Common myeloid progenitor, CD34-positive (primary cell): ENCODE data around the gene ATP8B4.
A peak's percentile ranks its signal among the peaks of the same experiment; 100 is the strongest.

ENCODE experiments used
- CTCF ChIA-PET: fragments of 350-600 bp; sonication (Branson Sonifier 250); formaldehyde crosslinking; loops from one replicate; lab custom pipeline; 2021; ENCODE audit warnings: antibody characterized with exemption; lab: Charles Lee
- POLR2A ChIA-PET: fragments of 350-600 bp; sonication (Branson Sonifier 250); formaldehyde crosslinking; loops from one replicate; lab custom pipeline; 2021; ENCODE audit warnings: antibody characterized with exemption; lab: Charles Lee
- DNase-seq, 3 donors: peaks; one replicate each; pipeline versions ENCODE4 v3.0.0 to v3.0.0-alpha.2; 2013
- H3K27ac ChIP-seq, 2 experiments: 1 replicate in 1 of 2; 2 replicates in 1 of 2; pipeline ENCODE4 v1.7.0; 2013; ENCODE audit warnings: inconsistent platforms in 2 of 2, low read length in 2 of 2, mild to moderate bottlenecking in 2 of 2, low read depth in 1 of 2, moderate library complexity in 1 of 2; ENCODE audit not compliant: severe bottlenecking in 2 of 2, insufficient read depth in 1 of 2, poor library complexity in 1 of 2
- H3K27me3 ChIP-seq, 5 experiments: replicated peaks in 2 of 5; 1 replicate in 3 of 5; 2 replicates in 2 of 5; pipeline versions ENCODE4 v1.6.1 to v1.7.0; 2013; ENCODE audit warnings: low read length in 4 of 5, mild to moderate bottlenecking in 2 of 5, moderate library complexity in 2 of 5, inconsistent platforms in 1 of 5; ENCODE audit not compliant: insufficient read depth in 5 of 5, control insufficient read depth in 4 of 5
- H3K36me3 ChIP-seq, 4 experiments: 1 replicate in 2 of 4; 2 replicates in 2 of 4; pipeline versions ENCODE4 v1.6.1 to v1.7.0; 2013; ENCODE audit warnings: low read length in 3 of 4, control low read depth in 1 of 4, mild to moderate bottlenecking in 1 of 4; ENCODE audit not compliant: control insufficient read depth in 4 of 4, insufficient read depth in 4 of 4
- H3K4me1 ChIP-seq, 4 experiments: 1 replicate in 3 of 4; 2 replicates in 1 of 4; pipeline versions ENCODE4 v1.6.1 to v1.7.1; 2013; ENCODE audit warnings: low read length in 3 of 4, mild to moderate bottlenecking in 3 of 4, control low read depth in 1 of 4, inconsistent platforms in 1 of 4, moderate library complexity in 1 of 4; ENCODE audit not compliant: control insufficient read depth in 4 of 4, insufficient read depth in 4 of 4; ENCODE audit errors: control extremely low read depth in 1 of 4
- H3K4me3 ChIP-seq, 7 experiments: 1 replicate in 4 of 7; 2 replicates in 3 of 7; pipeline versions ENCODE4 v1.5.1 to v1.7.0; 2013; ENCODE audit warnings: mild to moderate bottlenecking in 7 of 7, low read length in 6 of 7, moderate library complexity in 6 of 7, inconsistent platforms in 2 of 7, low read depth in 2 of 7, control low read depth in 1 of 7; ENCODE audit not compliant: insufficient read depth in 4 of 7, control insufficient read depth in 1 of 7; ENCODE audit errors: extremely low read depth in 1 of 7
- H3K9me3 ChIP-seq, 5 experiments: 1 replicate in 4 of 5; 2 replicates in 1 of 5; pipeline versions ENCODE4 v1.6.1 to v1.7.1; 2013; ENCODE audit warnings: low read length in 4 of 5, mild to moderate bottlenecking in 2 of 5, inconsistent platforms in 1 of 5, low read depth in 1 of 5, moderate library complexity in 1 of 5; ENCODE audit not compliant: control insufficient read depth in 4 of 5, insufficient read depth in 2 of 5; ENCODE audit errors: control extremely low read depth in 1 of 5
- WGBS: methylation state at CpG from one replicate; pipeline ENCODE4 v1.1.5; 2013; ENCODE audit not compliant: insufficient coverage; 5-methylcytosine and 5-hydroxymethylcytosine counted together

The ATP8B4 gene

DNA sequence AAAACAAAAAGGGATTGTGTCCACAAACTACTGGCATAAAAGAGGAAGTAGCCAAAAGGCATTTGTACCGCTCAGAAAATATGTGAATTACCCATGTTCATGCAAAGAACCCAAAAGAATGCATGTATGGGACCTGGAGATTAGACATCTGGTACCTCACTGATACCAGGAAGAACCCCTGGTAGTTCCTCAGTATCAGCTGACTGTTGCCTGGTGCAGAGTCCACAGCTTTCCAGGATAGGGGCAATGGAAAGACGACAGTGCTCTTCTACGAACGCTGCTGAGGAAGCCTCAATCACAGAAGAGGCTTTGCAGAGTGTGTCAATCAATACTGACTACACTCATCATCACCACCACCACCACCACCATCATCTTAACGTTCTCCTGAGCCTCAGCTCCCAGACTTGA is 63.3 kb downstream of the ATP8B4 start:
- peak; percentile 76 to 94 (median 89) for DNase-seq
- 18% methylated on average over 5 of the region's 5 CpGs for WGBS
- ChIA-PET CTCF (interaction anchor here (0.8 to 5.1 kb wide), 11 partner anchors 7 to 82 kb away, joined by 3 to 38 read pairs (median 3); no protein-coding TSS in a partner anchor), POLR2A (interaction anchor here (1.5 kb wide), 1 partner anchor 11 kb away, joined by 7 read pairs; no protein-coding TSS in a partner anchor)
- Histone ChIP-seq H3K4me3 (peak overlapping the region in 2 of 7 experiments; percentile 27 to 54), H3K36me3 (peaks cover 0 to 68% (median 20%) of the 10 kb centered on the region in 4 experiments), H3K9me3 (no peaks in the 10 kb centered on the region), H3K27me3 (no peaks in the 10 kb centered on the region), H3K27ac (peak overlapping the region; percentile 71 to 74), H3K4me1 (peaks cover 45 to 98% (median 86%) of the 10 kb centered on the region in 4 experiments)

DNA sequence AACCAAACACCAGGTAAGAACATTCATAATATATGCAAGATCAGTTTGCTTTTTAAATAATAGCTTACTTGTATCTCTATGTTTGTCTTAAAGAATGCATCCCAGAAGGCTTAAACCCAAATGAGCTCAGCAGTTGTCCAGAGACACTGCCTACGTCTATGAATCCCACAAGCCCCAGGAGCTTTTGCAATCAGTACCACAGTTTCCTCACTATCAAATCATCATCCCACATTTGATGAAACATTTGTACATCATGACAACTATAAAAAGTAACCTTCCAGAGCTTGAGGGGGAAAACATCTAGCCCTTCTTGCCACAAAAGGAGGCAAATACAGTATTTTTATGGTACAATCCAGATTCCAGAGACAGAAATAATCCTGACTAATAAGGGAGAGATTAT is 63.7 kb downstream of the ATP8B4 start:
- peak in 1 of 3 donors; percentile 71 for DNase-seq
- 0% methylated on average over 1 of the region's 1 CpG for WGBS
- Histone ChIP-seq H3K27me3 (no peaks in the 10 kb centered on the region), H3K4me1 (peaks cover 45 to 94% (median 82%) of the 10 kb centered on the region in 4 experiments), H3K36me3 (peaks cover 0 to 67% (median 18%) of the 10 kb centered on the region in 4 experiments), H3K4me3 (peak overlapping the region in 3 of 7 experiments; percentile 1 to 54 (median 27)), H3K27ac (peak overlapping the region; percentile 71 to 74), H3K9me3 (no peaks in the 10 kb centered on the region)
- ChIA-PET CTCF (interaction anchor here (0.6 to 5.1 kb wide), 14 partner anchors 7 to 82 kb away, joined by 3 to 38 read pairs (median 3); no protein-coding TSS in a partner anchor), POLR2A (interaction anchor here (1.5 kb wide), 1 partner anchor 11 kb away, joined by 7 read pairs; no protein-coding TSS in a partner anchor)

DNA sequence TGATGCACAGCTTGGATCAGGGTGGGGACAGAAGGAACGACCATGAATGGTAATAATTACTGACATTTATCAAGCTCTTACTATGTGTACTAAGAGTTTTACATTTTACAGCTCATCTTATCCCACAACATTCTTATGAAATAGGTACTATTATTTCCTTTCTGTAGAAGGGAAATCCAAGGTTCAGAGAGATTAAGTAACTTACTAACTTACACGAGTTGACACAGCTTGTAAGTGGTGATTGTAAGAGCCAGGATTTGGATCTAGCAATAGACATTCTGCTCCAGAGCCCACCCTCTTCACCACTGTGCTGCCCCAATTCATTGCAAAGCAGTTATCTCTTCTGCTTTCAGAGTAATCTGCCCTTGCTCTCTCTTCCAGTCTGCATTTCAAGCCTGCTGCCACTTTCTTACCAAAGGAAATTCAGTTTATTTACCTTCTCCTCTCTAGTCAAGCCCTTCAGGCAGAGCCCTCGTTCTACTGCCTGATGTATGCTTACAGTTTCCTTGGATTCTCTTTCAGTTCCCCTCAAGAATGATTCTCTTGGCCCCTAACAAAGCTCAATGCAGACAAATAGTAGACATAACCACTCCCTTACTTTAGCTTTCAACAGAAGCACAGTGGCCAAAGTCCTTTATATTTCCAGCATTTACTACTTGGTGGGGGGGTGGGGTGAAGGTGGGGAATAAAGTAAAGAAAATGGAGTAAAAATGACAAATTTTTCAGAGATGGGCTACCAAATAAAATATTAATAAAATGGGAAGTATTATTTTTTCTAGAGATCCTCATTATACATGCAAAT is 65.8 kb downstream of the ATP8B4 start:
- ChIA-PET POLR2A (no interaction called here), CTCF (interaction anchor here (0.8 to 5.1 kb wide), 14 partner anchors 9 to 263 kb away, joined by 3 to 38 read pairs (median 6); no protein-coding TSS in a partner anchor)
- peak overlapping the region in 1 of 2 experiments; percentile 37 for H3K27ac ChIP-seq
- no peak for DNase-seq
- H3K27me3 ChIP-seq: no peaks in the 10 kb centered on the region
- H3K36me3 ChIP-seq: peaks cover 0 to 68% (median 21%) of the 10 kb centered on the region in 4 experiments
- H3K9me3 ChIP-seq: no peaks in the 10 kb centered on the region
- 64% methylated on average over 1 of the region's 3 CpGs for WGBS
- peaks cover 33 to 73% (median 62%) of the 10 kb centered on the region in 4 experiments for H3K4me1 ChIP-seq
- H3K4me3 ChIP-seq: peak overlapping the region in 1 of 7 experiments; percentile 42

DNA sequence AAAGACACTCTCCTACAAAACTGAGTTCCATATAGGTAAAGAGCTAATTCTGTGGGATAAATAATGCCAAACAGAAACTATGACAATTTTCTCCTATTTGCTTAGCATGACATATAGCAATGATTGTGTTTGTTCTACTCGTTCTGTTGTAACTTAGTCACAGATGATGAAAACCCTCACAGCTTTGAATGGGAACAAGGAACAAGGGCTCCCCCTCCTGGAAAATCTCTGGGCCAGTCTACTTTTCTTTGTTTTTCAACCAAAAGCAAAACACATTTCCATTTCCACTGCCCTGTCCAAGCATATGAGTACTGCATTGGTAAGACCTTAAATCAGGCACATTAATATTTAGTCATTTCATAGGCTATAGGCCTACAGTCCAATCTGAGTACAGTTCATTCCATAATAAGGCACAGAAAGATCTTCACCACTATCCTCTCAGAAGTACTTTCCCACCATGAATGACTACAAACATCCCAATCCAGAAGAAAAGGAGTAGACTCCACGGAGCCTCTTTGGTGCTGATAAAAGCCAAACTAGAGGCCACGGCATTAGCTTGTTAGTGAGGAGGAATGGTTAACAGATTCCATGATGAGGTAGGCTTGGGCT is 67.1 kb downstream of the ATP8B4 start:
- DNase-seq: peak; percentile 66 to 75 (median 71)

DNA sequence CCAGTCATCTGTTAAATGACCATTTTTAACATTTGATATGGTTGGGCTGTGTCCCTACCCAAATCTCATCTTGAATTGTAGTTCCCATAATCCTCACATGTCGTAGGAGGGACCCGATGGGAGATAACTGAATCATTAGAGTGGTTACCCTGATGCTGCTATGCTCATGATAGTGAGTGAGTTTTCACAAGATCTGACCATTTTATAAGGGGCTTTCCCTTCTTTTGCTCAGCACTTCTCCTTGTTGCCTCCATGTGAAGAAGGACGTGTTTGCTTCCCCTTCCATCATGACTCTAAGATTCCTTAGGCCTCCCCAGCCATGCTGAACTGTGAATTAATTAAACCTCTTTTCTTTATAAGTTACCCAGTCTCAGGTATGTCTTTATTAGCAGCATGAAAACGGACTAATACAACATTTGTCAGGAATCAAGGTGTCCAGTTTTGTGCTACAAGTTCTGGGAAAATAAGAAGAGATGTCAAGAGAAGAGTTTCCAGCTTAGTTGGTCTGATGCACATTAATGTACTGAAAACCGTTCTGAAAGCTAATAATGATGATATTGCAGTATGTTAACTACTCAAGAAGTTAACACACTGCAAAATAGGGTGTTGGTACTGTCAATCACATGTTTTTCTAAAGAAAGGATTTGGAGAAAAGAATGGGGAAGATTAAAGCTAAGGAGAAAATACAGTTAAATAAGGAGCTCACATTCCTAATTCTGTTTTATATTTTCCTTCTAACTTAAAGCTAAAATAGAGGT is 67.9 kb downstream of the ATP8B4 start:
- peak in 2 of 3 donors; percentile 37 to 48 for DNase-seq
- Histone ChIP-seq H3K4me3 (no peak overlapping the region), H3K27ac (no peak overlapping the region), H3K27me3 (no peaks in the 10 kb centered on the region), H3K4me1 (peaks cover 16 to 52% (median 43%) of the 10 kb centered on the region in 4 experiments), H3K9me3 (no peaks in the 10 kb centered on the region), H3K36me3 (peaks cover 0 to 68% (median 30%) of the 10 kb centered on the region in 4 experiments)
- ChIA-PET CTCF (interaction anchor here (0.6 to 5.1 kb wide), 21 partner anchors 8 to 815 kb away, joined by 3 to 38 read pairs (median 4); partner anchors contain the start of gene ATP8B4), POLR2A (interaction anchor here (0.9 kb wide), 1 partner anchor 209 kb away, joined by 4 read pairs; no protein-coding TSS in a partner anchor)
- WGBS: 94% methylated on average over 5 of the region's 5 CpGs

More for the DNA sequence above, 67.1 kb downstream of the ATP8B4 start:
- H3K27ac ChIP-seq: peak overlapping the region in 1 of 2 experiments; percentile 25
- ChIA-PET POLR2A (interaction anchor here (0.9 kb wide), 1 partner anchor 208 kb away, joined by 4 read pairs; no protein-coding TSS in a partner anchor), CTCF (interaction anchor here (0.7 to 5.1 kb wide), 24 partner anchors 9 to 816 kb away, joined by 3 to 38 read pairs (median 4); partner anchors contain the start of gene ATP8B4)
- H3K9me3 ChIP-seq: no peaks in the 10 kb centered on the region
- peaks cover 20 to 60% (median 49%) of the 10 kb centered on the region in 4 experiments for H3K4me1 ChIP-seq
- H3K4me3 ChIP-seq: peak overlapping the region in 1 of 7 experiments; percentile 2
- no peaks in the 10 kb centered on the region for H3K27me3 ChIP-seq
- 55% methylated on average over 2 of the region's 3 CpGs for WGBS
- H3K36me3 ChIP-seq: peaks cover 0 to 69% (median 25%) of the 10 kb centered on the region in 4 experiments

DNA sequence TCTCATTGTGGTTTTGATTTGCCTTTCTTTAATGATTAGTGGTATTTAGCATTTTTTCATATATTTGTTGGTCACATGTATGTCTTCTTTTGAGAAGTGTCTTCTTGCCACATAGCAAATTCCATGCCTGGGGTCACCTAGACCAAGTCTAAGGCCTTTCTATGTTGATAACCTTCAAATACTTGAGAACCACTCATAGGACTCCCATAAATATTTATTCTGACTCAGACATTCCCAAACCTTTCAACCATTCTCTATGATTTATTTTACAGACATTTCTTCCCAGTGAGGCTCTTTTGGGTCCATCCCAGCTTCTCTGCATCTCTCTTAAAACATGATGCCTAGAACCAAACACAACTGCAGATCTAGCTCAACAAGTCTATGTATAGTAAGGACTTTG is 69.2 kb downstream of the ATP8B4 start:
- CTCF ChIA-PET: interaction anchor here (1.2 kb wide), 1 partner anchor 9 kb away, joined by 4 read pairs; no protein-coding TSS in a partner anchor
- Histone ChIP-seq H3K9me3 (no peaks in the 10 kb centered on the region), H3K27ac (no peak overlapping the region), H3K36me3 (peaks cover 9 to 81% (median 39%) of the 10 kb centered on the region in 4 experiments), H3K4me1 (peaks cover 7 to 39% (median 32%) of the 10 kb centered on the region in 4 experiments), H3K27me3 (no peaks in the 10 kb centered on the region), H3K4me3 (no peak overlapping the region)
- no peak for DNase-seq
- POLR2A ChIA-PET: no interaction called here
